GM23248 (cell line): ENCODE data around the gene SCN2A.

Source experiments
- EZH2 ChIP-seq: fragments of 200-600 bp; sonication (generic); IDR thresholded peaks from 2 replicates; pipeline ENCODE4 v1.6.1; 2018; ENCODE audit warnings: antibody characterized with exemption, mild to moderate bottlenecking; ENCODE audit not compliant: insufficient read depth, poor library complexity, severe bottlenecking
- EZH2phosphoT487 ChIP-seq: fragments of 200-600 bp; sonication (generic); IDR thresholded peaks from 2 replicates; pipeline ENCODE4 v1.6.1; 2018; ENCODE audit warnings: antibody characterized with exemption, moderate library complexity, mild to moderate bottlenecking, low read depth; ENCODE audit not compliant: insufficient read depth

DNA sequence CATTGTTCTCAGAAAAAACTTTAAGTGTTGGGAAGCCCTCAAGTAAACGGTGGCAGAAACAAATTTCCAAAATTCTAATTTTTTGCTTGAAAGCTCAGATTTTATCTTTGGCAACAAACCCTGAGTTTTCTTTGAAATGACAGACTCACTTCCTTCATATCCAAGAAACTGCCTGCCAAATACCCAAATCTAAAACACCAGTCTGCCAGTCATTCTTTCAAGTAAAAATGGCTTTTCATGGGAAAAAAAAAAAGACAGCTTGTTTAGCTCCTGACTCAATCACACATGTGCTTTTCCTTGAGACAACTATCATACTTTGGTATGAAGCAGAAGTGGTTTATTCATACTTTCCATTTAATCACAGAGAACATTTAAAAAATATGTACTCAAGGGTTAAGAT, 189.7 kb downstream of the SCN2A start:
- no peak for TF ChIP-seq EZH2
- TF ChIP-seq EZH2phosphoT487 = no peak
